H9 (cell line): ENCODE measurements around the gene WFIKKN2. TPM values are rescaled to one million over a fixed set of nuclear protein-coding genes. Genes with fewer than 3 reads are reported as not detected.
A peak's percentile ranks its signal among the peaks of the same experiment; 100 is the strongest.

Experiments
- DNase-seq: peaks from one replicate; pipeline ENCODE4 v3.0.0-alpha.2; 2017
- H2AFZ ChIP-seq: one replicate; pipeline ENCODE4 v1.6.1; 2013; ENCODE audit warnings: mild to moderate bottlenecking, low read length, control low read depth, moderate library complexity
- H2AK5ac ChIP-seq: 2 replicates; pipeline ENCODE4 v1.6.1; 2013; ENCODE audit warnings: low read length, control low read depth, mixed read lengths; ENCODE audit not compliant: insufficient read length
- H2BK120ac ChIP-seq: one replicate; pipeline ENCODE4 v1.6.1; 2013; ENCODE audit warnings: low read depth, mild to moderate bottlenecking, low read length, control low read depth, inconsistent platforms; ENCODE audit not compliant: poor library complexity, severe bottlenecking
- H2BK12ac ChIP-seq: 2 replicates; pipeline ENCODE4 v1.6.1; 2013; ENCODE audit warnings: low read length, control low read depth, mixed read lengths, low read depth; ENCODE audit not compliant: insufficient read length
- H2BK15ac ChIP-seq: 2 replicates; pipeline ENCODE4 v1.6.1; 2013; ENCODE audit warnings: low read depth, low read length, control low read depth
- H2BK20ac ChIP-seq: one replicate; pipeline ENCODE4 v1.6.1; 2013; ENCODE audit warnings: low read depth, mild to moderate bottlenecking, low read length, control low read depth, inconsistent platforms; ENCODE audit not compliant: poor library complexity, severe bottlenecking
- H2BK5ac ChIP-seq: 2 replicates; pipeline ENCODE4 v1.6.1; 2013; ENCODE audit warnings: low read length, control low read depth, mixed read lengths; ENCODE audit not compliant: insufficient read length
- H3K14ac ChIP-seq: 2 replicates; pipeline ENCODE4 v1.6.1; 2013; ENCODE audit warnings: low read length, control low read depth; ENCODE audit not compliant: insufficient read depth
- H3K18ac ChIP-seq: 2 replicates; pipeline ENCODE4 v1.6.1; 2013; ENCODE audit warnings: low read depth, mild to moderate bottlenecking, mixed read lengths, low read length, control low read depth; ENCODE audit not compliant: insufficient read length
- H3K23ac ChIP-seq: 2 replicates; pipeline ENCODE4 v1.6.1; 2013; ENCODE audit warnings: low read length, control low read depth, mixed read lengths, low read depth; ENCODE audit not compliant: insufficient read length
- H3K23me2 ChIP-seq: 2 replicates; pipeline ENCODE4 v1.6.1; 2013; ENCODE audit warnings: low read depth, mild to moderate bottlenecking, mixed read lengths, low read length, control low read depth; ENCODE audit not compliant: insufficient read length, poor library complexity, severe bottlenecking
- H3K27ac ChIP-seq: 2 replicates; pipeline ENCODE4 v1.5.1; 2013; ENCODE audit warnings: low read length, control low read depth, mixed read lengths, low read depth; ENCODE audit not compliant: insufficient read length
- H3K27me3 ChIP-seq: 2 replicates; pipeline ENCODE4 v1.6.1; 2013; ENCODE audit warnings: low read length, control low read depth, inconsistent platforms; ENCODE audit not compliant: insufficient read depth
- H3K4ac ChIP-seq: 2 replicates; pipeline ENCODE4 v1.6.1; 2013; ENCODE audit warnings: low read depth, mild to moderate bottlenecking, control low read depth, inconsistent platforms, low read length, moderate library complexity
- H3K4me1 ChIP-seq: 2 replicates; pipeline ENCODE4 v1.6.1; 2013; ENCODE audit warnings: low read length, control low read depth, inconsistent platforms; ENCODE audit not compliant: insufficient read depth
- H3K4me2 ChIP-seq: 2 replicates; pipeline ENCODE4 v1.6.1; 2013; ENCODE audit warnings: low read length, control low read depth, mixed read lengths; ENCODE audit not compliant: insufficient read length, insufficient read depth
- H3K56ac ChIP-seq: 2 replicates; pipeline ENCODE4 v1.6.1; 2013; ENCODE audit warnings: low read depth, mild to moderate bottlenecking, mixed read lengths, low read length, control low read depth; ENCODE audit not compliant: insufficient read length
- H3K79me1 ChIP-seq: 2 replicates; pipeline ENCODE4 v1.6.1; 2013; ENCODE audit warnings: low read depth, mild to moderate bottlenecking, moderate library complexity, low read length, control low read depth, inconsistent platforms; ENCODE audit not compliant: insufficient read depth, poor library complexity, severe bottlenecking
- H3K79me2 ChIP-seq: 2 replicates; pipeline ENCODE4 v1.6.1; 2013; ENCODE audit warnings: low read length, control low read depth, inconsistent platforms; ENCODE audit not compliant: insufficient read depth
- H3K9ac ChIP-seq: 2 replicates; pipeline ENCODE4 v1.6.1; 2013; ENCODE audit warnings: low read length, control low read depth, mixed read lengths; ENCODE audit not compliant: insufficient read length; ENCODE audit errors: extremely low read depth
- H3K9me3 ChIP-seq: one replicate; pipeline ENCODE4 v1.6.1; 2013; ENCODE audit warnings: low read depth, low read length, inconsistent platforms; ENCODE audit not compliant: control insufficient read depth
- H3T11ph ChIP-seq: one replicate; pipeline ENCODE4 v1.6.1; 2013; ENCODE audit warnings: mild to moderate bottlenecking, low read length, control low read depth, inconsistent platforms
- H4K20me1 ChIP-seq: one replicate; pipeline ENCODE4 v1.6.1; 2013; ENCODE audit not compliant: control insufficient read depth, insufficient read length, insufficient read depth
- H4K5ac ChIP-seq: 2 replicates; pipeline ENCODE4 v1.6.1; 2013; ENCODE audit warnings: low read depth, mild to moderate bottlenecking, mixed read lengths, low read length, control low read depth; ENCODE audit not compliant: insufficient read length
- H4K8ac ChIP-seq: replicated peaks from 2 replicates; pipeline ENCODE4 v1.6.1; 2013; ENCODE audit warnings: low read length, control low read depth, mixed read lengths, low read depth; ENCODE audit not compliant: insufficient read length
- H4K91ac ChIP-seq: 2 replicates; pipeline ENCODE4 v1.6.1; 2013; ENCODE audit warnings: low read depth, mild to moderate bottlenecking, moderate library complexity, mixed read lengths, low read length, control low read depth; ENCODE audit not compliant: insufficient read length
- H3K27ac Mint-ChIP-seq, 3 experiments: 2 replicates in 2 of 3; 3 replicates in 1 of 3; pipeline ENCODE4 v1.8.0; 2020 to 2021; ENCODE audit warnings: mixed read lengths in 3 of 3, mild to moderate bottlenecking in 1 of 3, moderate library complexity in 1 of 3
- H3K27me3 Mint-ChIP-seq: 2 replicates; pipeline ENCODE4 v1.8.0; 2021; ENCODE audit warnings: low read depth, mild to moderate bottlenecking, moderate library complexity, mixed read lengths
- H3K36me3 Mint-ChIP-seq, 3 experiments: 2 replicates in 2 of 3; 3 replicates in 1 of 3; pipeline ENCODE4 v1.8.0; 2020 to 2021; ENCODE audit warnings: low read depth in 3 of 3, mixed read lengths in 3 of 3; ENCODE audit not compliant: insufficient read depth in 1 of 3
- H3K4me1 Mint-ChIP-seq, 2 experiments: 2 replicates each; pipeline ENCODE4 v1.8.0; 2020; ENCODE audit warnings: mixed read lengths in 2 of 2
- H3K4me3 Mint-ChIP-seq, 2 experiments: 2 replicates in 1 of 2; 3 replicates in 1 of 2; pipeline ENCODE4 v1.8.0; 2020 to 2021; ENCODE audit warnings: mild to moderate bottlenecking in 2 of 2, mixed read lengths in 2 of 2, moderate library complexity in 1 of 2
- H3K9me3 Mint-ChIP-seq, 2 experiments: 2 replicates in 1 of 2; 3 replicates in 1 of 2; pipeline ENCODE4 v1.8.0; 2020; ENCODE audit warnings: mild to moderate bottlenecking in 2 of 2, mixed read lengths in 2 of 2, moderate library complexity in 1 of 2
- WGBS: extraction: QIAGEN DNeasy Blood & Tissue Kit; methylation state at CpG from one replicate; pipeline ENCODE4 v1.1.7; 2013; ENCODE audit warnings: missing lambda C conversion rate, low lambda C conversion rate, mixed read lengths; ENCODE audit not compliant: insufficient read length; ENCODE audit errors: extremely low coverage; 5-methylcytosine and 5-hydroxymethylcytosine counted together
- total RNA-seq: library from RNA; stranded (reverse); gene quantifications from 2 replicates; pipeline ENCODE4 v1.2.1, GENCODE V29; 2021
- TF ChIP-seq, protein P1 (sequence below): fragments of 200-600 bp; sonication (generic); conservative IDR thresholded peaks from 3 replicates; pipeline ENCODE4 v1.8.0; 2021; ENCODE audit warnings: antibody characterized with exemption, mild to moderate bottlenecking

Gene WFIKKN2
- total RNA-seq, 1 experiment from 2014 or later = 1.1 TPM

DNA sequence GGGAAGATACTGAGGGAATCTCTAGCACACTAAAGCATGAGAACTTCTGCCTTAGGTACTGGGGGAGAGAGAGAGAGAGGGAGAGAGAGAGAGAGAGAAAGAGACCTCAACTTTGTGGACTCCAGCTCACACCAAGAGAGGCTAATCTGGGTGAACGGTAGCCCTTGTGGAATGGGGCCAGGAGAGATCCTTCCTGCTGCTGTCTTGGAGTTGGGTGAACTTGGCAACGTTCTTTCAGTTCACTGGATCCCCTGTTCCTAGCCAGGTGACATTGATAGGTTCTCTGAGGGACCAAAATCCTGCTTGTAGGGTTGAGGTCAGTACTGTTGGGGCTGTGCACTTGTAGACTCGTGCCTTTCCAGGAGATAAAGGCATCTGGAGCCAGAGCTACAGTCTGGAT lies 26.5 kb upstream of the WFIKKN2 start:
- H3K4me3 Mint-ChIP-seq = no peak overlapping the region

More for the DNA sequence above, 26.5 kb upstream of the WFIKKN2 start:
- Histone ChIP-seq H3K27ac (no peak overlapping the region), H3K79me1 (no peaks in the 10 kb centered on the region), H2AK5ac (no peak overlapping the region), H2BK15ac (no peak overlapping the region), H3K79me2 (no peaks in the 10 kb centered on the region), H3K27me3 (no peaks in the 10 kb centered on the region), H4K5ac (no peak overlapping the region), H2BK20ac (no peak overlapping the region), H4K8ac (no peak overlapping the region), H3K23me2 (no peaks in the 10 kb centered on the region), H3K23ac (no peak overlapping the region), H3K14ac (no peak overlapping the region), H2BK5ac (no peak overlapping the region), H3K9me3 (no peaks in the 10 kb centered on the region), H4K91ac (no peak overlapping the region), H3K9ac (no peak overlapping the region), H4K20me1 (no peaks in the 10 kb centered on the region), H2AFZ (no peak overlapping the region), H2BK12ac (no peak overlapping the region), H3K18ac (no peak overlapping the region), H2BK120ac (no peak overlapping the region), H3K4me2 (no peak overlapping the region), H3K56ac (no peak overlapping the region), H3T11ph (no peak overlapping the region), H3K4me1 (no peaks in the 10 kb centered on the region), H3K4ac (no peak overlapping the region)
- Mint-ChIP-seq H3K4me1 (0 out of 4 replicates have a peak, but pooled peaks cover 0 to 3% of the 10 kb centered on the region in 2 experiments), H3K9me3 (no peaks in the 10 kb centered on the region), H3K36me3 (no peaks in the 10 kb centered on the region), H3K27ac (peak overlapping the region in 2 of 3 experiments; percentile 25 to 42; a peak in 2 of 7 replicates), H3K27me3 (no peaks in the 10 kb centered on the region; the same call in none of the 2 replicates)
- TF ChIP-seq, protein P1, sequence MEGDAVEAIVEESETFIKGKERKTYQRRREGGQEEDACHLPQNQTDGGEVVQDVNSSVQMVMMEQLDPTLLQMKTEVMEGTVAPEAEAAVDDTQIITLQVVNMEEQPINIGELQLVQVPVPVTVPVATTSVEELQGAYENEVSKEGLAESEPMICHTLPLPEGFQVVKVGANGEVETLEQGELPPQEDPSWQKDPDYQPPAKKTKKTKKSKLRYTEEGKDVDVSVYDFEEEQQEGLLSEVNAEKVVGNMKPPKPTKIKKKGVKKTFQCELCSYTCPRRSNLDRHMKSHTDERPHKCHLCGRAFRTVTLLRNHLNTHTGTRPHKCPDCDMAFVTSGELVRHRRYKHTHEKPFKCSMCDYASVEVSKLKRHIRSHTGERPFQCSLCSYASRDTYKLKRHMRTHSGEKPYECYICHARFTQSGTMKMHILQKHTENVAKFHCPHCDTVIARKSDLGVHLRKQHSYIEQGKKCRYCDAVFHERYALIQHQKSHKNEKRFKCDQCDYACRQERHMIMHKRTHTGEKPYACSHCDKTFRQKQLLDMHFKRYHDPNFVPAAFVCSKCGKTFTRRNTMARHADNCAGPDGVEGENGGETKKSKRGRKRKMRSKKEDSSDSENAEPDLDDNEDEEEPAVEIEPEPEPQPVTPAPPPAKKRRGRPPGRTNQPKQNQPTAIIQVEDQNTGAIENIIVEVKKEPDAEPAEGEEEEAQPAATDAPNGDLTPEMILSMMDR = no peak
- no peak for DNase-seq
- no CpG with 5 or more reads among the region's 3 CpGs for WGBS
